HG03095 (cell line): ENCODE data around the gene RAB39A.
"Not testable (repeated sequence)": the region's sequence is repeated elsewhere in the genome, so short reads cannot be mapped to it uniquely, and the experiment has no call there.

Experiments used
- ATAC-seq: cut with Tn5 transposase; IDR thresholded peaks from one replicate; pipeline ENCODE4 v1.9.1; 2021; ENCODE audit warnings: moderate library complexity; ENCODE audit not compliant: unreplicated experiment

RAB39A gene, protein sequence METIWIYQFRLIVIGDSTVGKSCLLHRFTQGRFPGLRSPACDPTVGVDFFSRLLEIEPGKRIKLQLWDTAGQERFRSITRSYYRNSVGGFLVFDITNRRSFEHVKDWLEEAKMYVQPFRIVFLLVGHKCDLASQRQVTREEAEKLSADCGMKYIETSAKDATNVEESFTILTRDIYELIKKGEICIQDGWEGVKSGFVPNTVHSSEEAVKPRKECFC

DNA sequence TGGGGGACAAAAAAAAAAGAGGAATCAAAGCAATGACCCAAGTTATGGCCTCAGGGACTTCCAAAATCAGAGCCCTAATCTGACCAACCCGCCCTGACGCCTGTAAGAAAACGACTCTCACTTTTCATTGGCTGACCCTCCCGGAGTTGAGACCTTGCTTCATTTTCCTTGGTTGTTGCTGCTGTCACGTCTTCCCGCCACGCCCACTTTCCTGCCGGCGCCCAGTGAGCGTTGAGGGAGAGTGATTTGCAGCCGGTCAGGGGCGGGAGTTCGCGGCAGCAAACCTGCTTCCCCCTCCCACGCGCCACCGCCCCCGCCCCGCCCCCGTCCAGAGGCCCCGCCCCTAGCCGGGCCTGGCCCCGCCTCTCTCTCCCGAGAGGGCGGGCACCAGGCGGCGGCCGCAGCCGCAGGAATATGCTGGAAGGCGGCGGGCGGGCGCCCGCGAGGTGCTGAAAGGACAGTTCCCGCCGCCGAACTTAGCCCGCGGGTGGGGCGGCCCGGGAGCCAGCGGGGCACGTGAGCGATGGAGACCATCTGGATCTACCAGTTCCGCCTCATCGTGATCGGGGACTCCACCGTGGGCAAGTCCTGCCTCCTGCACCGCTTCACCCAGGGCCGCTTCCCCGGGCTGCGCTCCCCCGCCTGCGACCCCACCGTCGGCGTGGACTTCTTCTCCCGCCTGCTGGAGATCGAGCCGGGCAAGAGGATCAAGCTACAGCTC lies at the start of gene RAB39A:
Gene RAB39A, plus strand, starts transcription at position 403 of the 721 bp plus-strand sequence. Its CDS starts 121 bp downstream, at position 524.
- peak; percentile 92 for ATAC-seq

DNA sequence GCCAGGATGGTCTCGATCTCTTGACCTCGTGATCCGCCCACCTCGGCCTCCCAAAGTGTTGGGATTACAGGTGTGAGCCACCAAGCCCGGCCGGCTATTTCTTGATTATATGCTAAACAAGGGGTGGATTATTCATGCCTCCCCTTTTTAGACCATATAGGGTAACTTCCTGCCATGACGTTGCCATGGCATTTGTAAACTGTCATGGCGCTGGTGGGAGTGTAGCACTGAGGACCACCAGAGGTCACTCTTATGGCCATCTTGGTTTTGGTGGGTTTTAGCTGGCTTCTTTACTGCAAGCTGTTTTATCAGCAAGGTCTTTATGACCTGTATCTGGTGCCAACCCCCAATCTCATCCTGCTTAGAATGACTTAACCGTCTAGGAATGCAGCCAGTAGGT lies 46.8 kb upstream of the RAB39A start:
- ATAC-seq = not testable (repeated sequence)

DNA sequence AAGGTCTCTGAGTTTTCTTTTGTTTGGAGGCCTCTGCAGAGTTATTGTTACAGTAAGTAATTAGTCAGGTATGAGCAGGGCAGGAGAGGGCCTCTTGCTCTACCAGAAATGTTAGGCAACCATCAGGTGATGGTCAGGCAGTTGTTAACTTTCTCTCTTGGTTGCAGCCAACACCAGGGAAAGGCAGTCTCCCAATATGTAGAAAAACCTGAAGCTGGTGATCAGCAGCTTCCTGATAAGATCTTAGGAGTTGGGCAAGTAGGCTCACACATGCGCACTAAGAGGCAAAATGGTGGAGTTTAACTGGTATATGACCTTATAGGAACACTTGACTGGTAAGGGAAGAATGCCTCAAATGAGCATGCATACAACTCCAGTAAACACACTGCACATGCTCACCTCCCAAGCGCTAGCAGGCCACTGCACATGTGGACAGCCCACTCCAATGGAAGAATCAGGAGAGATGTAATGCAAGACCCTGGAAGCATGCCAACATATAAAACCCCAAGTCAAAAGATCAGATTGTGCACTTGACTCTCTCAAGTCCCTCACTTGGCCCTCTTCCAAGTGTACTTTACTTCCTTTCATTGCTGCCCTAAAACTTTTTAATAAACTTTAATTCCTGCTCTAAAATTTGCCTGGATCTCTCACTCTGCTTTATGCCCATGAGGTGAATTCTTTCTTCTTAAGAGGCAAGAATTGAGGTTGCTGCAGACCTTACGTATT lies 46.0 kb upstream of the RAB39A start:
- ATAC-seq = no peak

DNA sequence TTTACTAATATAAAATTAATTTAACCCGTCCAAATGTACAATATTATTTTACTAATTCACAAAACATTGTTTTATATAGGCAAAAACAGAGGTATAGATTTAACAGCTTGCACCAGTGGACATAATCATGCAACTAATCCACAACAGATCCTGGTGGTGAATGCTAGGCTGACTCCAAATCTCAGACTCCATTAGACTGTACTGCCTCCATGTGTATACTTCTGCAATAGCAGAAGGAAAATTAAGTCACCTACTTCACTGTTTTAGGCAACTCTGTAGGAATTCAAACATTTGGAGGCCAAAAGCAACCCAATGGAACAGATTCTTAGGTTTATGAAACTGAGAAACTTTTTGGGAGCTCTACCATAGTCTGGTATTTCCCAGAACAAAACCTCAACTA lies 30.0 kb upstream of the RAB39A start:
- ATAC-seq = no peak

DNA sequence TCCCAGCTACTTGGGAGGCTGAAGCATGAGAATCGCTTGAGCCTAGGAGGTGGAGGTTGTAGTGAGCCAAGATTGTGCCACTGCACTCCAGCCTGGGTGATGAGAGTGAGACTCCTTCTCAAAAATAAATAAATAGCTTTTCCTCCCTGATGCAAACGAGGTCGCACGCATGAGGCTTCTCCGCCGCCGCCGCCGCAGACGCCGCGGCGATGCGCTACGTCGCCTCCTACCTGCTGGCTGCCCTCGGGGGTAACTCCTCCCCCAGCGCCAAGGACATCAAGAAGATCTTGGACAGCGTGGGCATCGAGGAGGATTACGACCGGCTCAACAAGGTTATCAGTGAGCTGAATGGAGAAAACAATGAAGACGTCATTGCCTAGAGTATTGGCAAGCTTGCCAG lies 20.0 kb upstream of the RAB39A start:
- ATAC-seq = no peak

DNA sequence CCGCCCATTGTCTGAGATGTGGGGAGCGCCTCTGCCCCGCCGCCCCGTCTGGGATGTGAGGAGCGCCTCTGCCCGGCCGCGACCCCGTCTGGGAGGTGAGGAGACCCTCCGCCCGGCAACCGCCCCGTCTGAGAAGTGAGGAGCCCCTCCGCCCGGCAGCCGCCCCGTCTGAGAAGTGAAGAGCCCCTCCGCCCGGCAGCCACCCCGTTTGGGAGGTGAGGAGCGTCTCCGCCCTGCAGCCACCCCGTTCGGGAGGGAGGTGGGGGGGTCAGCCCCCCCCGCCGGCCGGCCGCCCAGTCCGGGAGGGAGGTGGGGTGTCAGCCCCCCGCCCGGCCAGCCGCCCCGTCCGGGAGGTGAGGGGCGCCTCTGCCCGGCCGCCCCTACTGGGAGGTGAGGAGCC lies 15.8 kb upstream of the RAB39A start:
- ATAC-seq = not testable (repeated sequence)

DNA sequence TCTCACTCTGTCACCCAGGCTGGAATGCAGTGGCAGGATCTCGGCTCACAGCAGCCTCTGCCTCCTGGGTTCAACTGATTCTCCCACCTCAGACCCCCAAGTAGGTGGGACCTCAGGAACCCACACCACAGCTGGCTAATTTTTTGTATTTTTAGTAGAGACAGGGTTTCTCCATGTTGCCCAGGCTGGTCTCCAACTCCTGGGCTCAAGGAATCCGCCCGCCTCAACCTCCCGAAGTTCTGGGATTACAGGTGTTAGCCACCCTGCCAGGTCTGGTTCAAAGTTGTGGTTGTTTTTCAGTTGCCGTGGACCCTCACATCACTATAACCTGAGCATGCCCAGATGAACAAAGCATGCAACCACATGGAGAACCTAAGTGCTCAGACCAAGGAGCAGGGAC lies 13.0 kb upstream of the RAB39A start:
- ATAC-seq = no peak

DNA sequence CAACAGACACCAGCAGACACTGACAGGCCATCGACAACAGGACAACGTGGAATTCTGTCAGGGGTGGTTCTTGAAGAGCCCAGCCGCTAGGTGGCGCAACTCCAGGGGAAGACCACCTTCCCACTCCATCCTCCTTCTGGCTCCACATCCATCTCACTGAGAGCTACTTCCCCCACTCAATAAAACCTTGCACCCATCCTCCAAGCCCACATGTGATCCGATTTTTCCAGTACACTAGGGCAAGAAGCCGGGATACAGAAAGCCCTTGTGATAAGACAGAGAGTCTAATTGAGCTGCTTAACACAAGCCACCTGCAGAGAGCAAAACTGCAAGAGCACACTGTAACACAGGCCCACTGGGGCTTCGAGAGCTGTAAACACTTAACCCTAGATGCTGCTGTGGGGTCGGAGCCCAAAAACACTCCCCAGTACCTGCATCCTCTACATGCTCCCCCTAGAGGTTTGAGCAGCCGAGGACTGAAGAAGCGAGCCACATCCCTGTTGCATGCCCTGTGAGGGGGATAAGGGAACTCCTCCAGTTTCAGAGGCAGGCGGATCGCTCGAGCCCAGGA lies 11.5 kb upstream of the RAB39A start:
- no peak for ATAC-seq

DNA sequence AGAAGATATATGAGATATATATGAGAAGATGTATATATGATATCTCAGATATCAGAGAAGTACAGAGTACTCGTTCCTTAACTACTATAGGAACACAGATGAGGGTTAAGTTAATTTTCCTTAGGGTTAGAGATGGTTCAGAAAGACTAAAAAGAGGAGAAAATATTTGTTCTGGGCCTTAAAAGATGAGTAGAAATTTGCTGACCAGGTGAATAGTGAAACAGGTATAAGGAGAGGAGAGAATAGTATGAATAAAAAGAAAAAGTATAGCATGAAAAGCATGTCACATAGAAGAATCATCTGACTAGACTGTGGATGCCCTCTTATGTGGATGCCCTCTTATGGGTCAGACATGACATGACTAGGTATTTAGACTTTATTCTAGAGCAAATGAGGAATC lies 6.3 kb upstream of the RAB39A start:
- ATAC-seq = no peak

DNA sequence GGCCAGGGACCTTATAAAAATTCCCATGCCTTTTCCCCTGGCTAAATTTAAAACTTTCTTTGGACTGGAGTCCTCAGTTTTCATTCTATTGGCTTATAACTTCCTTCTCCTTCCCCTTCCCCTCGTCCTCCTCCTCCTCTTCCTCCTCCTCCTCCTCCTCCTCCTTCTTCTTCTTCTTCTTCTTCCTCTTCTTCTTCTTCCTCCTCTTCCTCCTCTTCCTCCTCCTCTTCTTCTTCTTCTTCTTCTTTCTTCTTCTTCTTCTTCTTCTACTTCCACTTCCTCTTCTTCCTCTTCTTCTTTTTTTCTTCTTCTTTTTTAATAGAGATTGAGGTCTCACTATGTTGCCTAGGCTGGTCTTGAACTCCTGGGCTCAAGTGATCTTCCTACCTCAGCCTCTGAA lies 4.7 kb upstream of the RAB39A start:
- not testable (repeated sequence) for ATAC-seq

DNA sequence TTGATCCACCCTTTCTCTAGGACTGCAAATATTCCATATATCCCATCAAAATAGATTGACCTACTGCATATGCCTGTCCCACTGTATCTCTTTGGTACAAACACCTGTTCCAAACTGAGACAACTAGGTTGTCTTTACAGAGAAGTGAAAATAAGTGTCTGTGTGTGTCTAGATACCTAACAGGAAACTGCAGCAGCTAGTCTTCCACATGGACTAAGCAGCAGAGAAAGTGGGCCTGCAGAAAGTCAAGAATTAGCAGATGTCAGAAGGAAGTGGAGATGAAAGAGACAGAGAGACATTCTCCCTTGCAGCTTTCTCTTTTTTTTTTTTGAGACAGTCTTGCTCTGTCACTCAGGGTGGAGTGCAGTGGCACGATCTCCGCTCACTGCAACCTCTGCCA lies 3.9 kb upstream of the RAB39A start:
- ATAC-seq = no peak

DNA sequence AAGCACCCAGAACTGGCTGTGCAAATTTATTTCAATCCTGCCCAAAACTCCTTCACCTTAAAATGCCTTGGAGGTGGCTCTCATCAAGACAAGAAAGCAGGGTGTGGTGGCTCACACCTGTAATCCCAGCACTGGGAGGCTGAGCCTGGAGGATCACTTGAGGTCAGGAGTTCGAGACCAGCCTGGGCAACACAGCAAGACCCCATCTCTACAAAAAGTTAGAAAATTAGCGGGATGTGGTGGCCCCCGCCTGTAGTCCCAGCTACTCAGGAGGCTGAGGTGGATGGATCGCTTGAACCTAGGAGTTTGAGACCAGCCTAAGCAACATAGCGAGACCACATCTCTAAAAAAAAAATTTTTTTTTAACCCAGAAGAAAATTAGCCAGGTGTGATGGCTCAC lies 689 bp upstream of the RAB39A start:
- no peak for ATAC-seq

DNA sequence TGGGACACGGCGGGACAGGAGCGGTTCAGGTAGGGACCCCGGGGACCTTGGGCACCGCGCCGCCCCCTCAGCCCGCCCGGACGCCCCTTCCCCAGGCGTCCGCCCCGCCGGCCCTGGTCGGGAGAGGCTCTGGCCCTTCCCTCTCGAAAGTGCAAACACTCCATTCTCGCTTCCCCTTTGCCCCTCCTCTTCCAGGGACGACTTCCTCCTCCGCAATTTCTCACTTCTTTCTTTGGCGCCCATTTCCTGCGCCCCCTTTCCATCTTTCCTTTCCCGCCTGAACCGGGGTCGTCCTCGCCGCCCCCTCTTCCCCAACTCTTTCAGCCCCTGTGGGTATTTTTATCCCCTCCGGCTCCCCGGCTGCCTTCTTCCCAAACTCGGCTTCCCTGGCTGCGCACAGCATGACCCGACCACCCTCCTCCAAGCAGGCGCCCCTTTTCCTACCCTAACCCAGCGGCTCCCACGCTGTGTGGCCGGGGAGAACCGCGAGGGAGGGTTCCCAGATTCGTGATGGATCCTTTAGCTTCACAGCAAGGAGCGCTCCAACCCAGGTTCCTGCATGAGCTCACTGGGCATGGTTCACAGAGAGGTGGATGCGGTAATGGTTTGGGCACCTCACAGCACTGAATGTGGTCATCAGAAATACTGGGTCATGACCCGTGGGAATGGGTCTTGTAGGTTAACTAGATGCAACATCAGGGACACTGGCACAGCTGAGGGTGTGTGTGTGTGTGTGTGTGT lies 689 bp downstream of the RAB39A start:
- peak; percentile 10 for ATAC-seq

DNA sequence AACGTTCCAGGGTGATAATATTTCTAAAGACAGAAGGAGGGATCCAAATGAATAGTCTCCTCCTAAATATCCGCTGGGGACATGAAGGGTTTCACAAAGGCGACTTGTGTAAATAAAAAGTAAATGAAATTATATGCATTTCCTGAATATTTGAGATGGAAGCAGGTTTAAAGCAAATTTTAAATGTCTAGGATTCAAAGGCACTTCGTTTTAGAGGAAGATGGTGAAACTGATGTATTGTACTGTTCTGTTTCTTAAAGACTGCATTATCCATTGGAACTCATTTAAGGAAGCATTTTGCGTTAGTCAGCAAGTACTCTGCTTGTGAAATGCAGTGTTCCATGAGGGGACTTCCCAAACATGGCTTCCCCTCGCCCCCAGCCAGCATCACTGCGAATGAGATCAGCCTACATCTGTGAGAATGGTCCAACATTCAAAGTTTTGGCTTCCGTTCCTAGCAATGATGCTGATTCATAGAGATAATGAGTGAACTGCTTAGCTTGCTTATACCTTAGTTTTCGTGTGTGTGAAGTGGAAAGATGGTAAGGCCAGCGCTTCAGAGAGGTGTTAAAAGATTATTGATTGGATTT lies 1.5 kb downstream of the RAB39A start:
- ATAC-seq = no peak

DNA sequence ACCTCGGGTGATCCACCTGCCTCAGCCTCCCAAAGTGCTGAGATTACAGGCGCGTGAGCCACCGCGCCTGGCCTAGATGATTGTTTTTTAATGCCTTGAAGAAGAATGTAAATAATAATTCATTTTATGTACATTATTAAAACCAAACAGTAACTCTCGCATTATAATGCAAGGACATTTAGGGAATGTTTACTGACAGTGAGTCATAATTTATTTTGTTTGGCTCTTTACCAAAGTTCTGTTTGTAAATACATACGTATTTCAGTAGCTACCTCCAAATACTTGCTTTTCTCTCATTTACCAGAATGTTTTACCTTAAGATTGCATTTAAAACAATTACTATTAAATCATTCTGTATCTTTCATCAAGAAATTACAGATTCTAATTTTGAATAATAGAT lies 3.0 kb downstream of the RAB39A start:
- ATAC-seq = no peak

DNA sequence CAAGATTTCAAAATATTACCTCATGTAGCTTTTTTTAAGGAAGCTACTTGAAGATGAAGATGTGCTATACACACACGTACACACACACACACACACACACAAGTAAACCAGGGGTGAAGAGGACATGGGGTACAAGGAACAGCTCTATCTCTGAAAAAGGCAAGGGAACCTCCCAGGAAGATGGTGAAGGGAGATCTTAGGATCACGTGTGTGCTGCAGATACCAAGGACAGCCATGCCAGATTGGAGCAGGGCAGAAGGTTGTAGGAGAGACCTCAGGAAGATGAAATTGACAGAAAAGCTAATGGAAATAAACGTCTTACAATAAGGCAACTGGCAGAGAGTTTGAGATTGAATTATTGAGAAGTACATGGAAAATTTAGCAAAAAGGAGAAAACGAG lies 19.7 kb downstream of the RAB39A start:
- no peak for ATAC-seq

DNA sequence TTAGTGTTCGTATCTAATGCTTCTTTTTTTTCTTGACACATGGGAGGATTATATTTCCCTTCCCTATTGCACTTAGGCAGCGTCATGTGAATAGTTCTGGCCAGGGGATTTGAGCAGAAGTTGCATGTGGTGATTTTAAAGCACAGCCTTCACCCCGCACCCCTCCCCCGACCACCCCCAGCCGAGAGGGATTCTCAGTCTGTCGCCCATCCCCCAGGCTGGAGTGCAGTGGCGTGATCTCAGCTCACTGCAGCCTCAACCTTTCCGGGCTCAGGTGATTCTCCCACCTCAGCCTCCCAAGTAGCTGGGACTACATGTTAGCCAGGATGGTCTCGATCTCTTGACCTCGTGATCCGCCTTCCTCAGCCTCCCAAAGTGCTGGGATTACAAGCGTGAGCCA lies 20.1 kb downstream of the RAB39A start:
- ATAC-seq = not testable (repeated sequence)

DNA sequence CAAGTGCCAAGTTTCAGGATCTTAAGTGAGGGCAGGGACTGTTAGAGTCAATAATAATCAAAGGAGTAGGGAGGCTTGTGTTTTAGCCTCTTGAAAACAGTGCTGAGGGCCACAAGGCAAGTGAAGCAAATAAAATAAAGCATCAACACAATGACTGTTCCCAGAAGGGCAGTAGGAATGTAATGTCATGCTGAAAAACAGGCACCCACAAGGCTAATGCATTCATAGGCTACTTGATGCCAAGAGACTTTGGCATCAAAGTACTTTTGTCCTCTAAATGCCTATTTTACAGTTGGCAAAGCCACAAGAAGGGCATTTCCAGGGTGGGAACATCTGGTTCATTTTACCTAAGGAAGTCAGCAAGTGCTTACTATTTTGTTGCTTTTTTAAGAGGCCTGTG lies 22.9 kb downstream of the RAB39A start:
- ATAC-seq = no peak

DNA sequence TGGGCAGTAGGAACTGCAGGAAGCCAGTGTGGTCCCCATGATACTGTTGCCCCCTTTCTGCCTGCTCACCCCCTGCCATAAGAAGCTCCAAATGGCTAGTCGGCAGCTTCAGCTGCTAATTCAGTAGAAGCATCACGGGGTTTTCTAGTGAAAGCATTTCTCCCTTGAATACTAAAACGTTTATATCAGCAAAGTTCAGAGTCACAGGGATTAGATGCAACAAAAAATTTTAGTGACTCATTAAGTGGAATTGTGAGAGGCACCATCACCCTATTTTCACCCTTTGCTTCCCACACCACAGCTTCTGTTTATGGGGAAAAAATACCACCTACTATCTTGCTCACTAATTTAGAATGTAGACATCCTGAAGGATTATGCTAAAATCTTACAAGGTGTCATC lies 25.2 kb downstream of the RAB39A start:
- ATAC-seq = no peak

DNA sequence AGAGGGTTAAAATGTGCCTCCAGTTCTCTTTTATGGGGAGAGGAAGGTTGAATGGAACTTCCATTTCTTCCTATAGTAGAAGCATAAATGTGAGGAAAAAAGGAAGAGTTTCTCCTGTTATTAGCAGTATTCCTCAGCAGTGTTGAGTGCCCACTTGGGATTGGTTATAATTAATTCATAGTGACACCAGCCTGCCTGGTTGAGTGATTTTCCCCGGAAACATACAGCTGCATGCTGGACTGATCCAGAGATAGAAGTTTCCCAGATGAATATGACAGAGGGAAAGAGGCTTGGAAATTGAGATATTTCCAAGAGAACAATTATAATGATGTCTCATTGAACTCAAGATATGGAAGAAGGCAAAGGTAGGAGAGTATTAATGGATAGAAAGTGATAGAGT lies 28.3 kb downstream of the RAB39A start:
- no peak for ATAC-seq

DNA sequence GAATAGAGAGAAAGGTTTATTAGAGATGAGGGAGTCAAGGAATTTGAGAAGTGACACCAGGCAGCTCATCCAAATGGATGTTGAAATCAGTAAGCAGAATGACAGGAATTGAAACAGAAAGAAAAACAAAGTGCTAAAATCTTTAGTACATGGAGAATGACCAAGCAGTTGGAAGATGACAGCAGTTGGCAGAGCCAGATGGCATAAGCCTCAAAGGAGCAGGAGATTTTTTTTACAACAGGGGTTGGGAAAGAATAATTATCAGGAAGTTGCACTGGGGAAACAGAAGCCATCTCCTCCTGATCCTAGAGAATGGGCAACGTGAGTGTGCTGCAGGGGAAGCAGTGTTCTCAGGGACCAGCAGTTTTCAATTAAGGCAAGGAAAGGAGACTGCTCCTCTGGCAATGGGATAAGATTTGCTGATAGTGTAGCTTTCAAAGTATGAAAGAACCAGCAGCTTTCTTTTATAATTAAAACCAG lies 28.9 kb downstream of the RAB39A start:
- no peak for ATAC-seq
